Measurements from ENCODE around the gene FAM13A.

Gene FAM13A

GRCh38 chr4:88830598-88830997 lies 226.4 kb downstream of the FAM13A start:
- no peak for DNase-seq

- DNase-seq: no peak
These were observed 228.0 kb downstream of the FAM13A start for GRCh38 chr4:88828842-88829571.

- no peak for DNase-seq
These were observed 229.5 kb downstream of the FAM13A start for GRCh38 chr4:88827442-88827841.

- DNase-seq: no peak
These were observed 230.2 kb downstream of the FAM13A start for GRCh38 chr4:88826771-88827170.

GRCh38 chr4:88825931-88826330 lies 231.1 kb downstream of the FAM13A start:
- DNase-seq: no peak

GRCh38 chr4:88823058-88823919 lies 233.7 kb downstream of the FAM13A start:
- peak; percentile 91 for DNase-seq

GRCh38 chr4:88822034-88822789 lies 234.8 kb downstream of the FAM13A start:
- DNase-seq: no peak

- DNase-seq: no peak
These were observed 235.5 kb downstream of the FAM13A start for GRCh38 chr4:88821522-88821921.

- no peak for DNase-seq
These were observed 236.1 kb downstream of the FAM13A start for GRCh38 chr4:88820698-88821415.

GRCh38 chr4:88819818-88820697 lies 236.9 kb downstream of the FAM13A start:
- DNase-seq: no peak

GRCh38 chr4:88818631-88819470 lies 238.1 kb downstream of the FAM13A start:
- DNase-seq: peak; percentile 39

- no peak for DNase-seq
These were observed 239.2 kb downstream of the FAM13A start for GRCh38 chr4:88817740-88818139.

- no peak for DNase-seq
These were observed 240.6 kb downstream of the FAM13A start for GRCh38 chr4:88816360-88816759.

- no peak for DNase-seq
These were observed 242.9 kb downstream of the FAM13A start for GRCh38 chr4:88814043-88814617.

- no peak for DNase-seq
These were observed 244.0 kb downstream of the FAM13A start for GRCh38 chr4:88813013-88813412.

- DNase-seq: no peak
These were observed 244.6 kb downstream of the FAM13A start for GRCh38 chr4:88812420-88812819.

GRCh38 chr4:88811904-88812303 lies 245.1 kb downstream of the FAM13A start:
- DNase-seq: no peak

- no peak for DNase-seq
These were observed 246.7 kb downstream of the FAM13A start for GRCh38 chr4:88810325-88810724.

GRCh38 chr4:88809576-88810219 lies 247.3 kb downstream of the FAM13A start:
- DNase-seq: no peak

- no peak for DNase-seq
These were observed 247.9 kb downstream of the FAM13A start for GRCh38 chr4:88809101-88809500.

All from HCEC 1CT (cell line).